PFSK-1 (cell line): ENCODE data around the gene IGFBP1.

Source experiments
- POLR2AphosphoS5 ChIP-seq: IDR thresholded peaks from 2 replicates; pipeline ENCODE4 v1.6.1; 2012; ENCODE audit warnings: low read depth, mild to moderate bottlenecking, control low read depth, low read length, moderate library complexity
- REST ChIP-seq, 2 experiments: IDR thresholded peaks; 2 replicates each; pipeline versions ENCODE4 v1.6.1 to v1.8.0; 2011 to 2012; ENCODE audit warnings: low read depth in 2 of 2, low read length in 2 of 2, control low read depth in 1 of 2, inconsistent platforms in 1 of 2, mild to moderate bottlenecking in 1 of 2, moderate library complexity in 1 of 2; ENCODE audit not compliant: insufficient read depth in 1 of 2

- TF ChIP-seq POLR2AphosphoS5 (no peak), REST (IDR thresholded peaks at IDR 0.05; ENCODE audit: insufficient read depth in 1 of 2, low read depth in 2 of 2, low read length in 2 of 2) (no peak)
These were observed 15.3 kb upstream of the IGFBP1 start, which contains the start of gene CCDC201 for GRCh38 chr7:45873035-45873354.
